ENCODE measurements around the gene FBRSL1.
A peak's percentile ranks its signal among the peaks of the same experiment; 100 is the strongest.

Gene FBRSL1

DNA sequence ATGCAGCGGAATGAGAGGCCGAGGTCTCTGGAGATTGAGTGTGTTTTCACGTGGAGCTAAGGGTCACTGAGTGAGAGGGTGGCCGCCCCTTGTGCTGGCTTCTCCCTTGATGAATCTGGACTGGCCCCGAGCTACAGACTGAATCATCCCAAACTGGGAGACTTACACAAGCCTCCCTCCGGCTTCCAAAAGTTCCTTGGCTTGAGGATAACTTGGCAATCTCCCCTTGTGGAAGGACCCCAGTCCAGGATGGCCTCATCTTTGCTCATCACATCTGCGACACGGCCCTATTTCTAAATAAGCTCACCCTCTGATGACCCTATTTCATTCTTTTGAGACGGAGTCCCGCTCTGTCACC lies 41.5 kb upstream of the FBRSL1 start:
- H3K36me3 Mint-ChIP-seq (ENCODE audit: low read depth), result no peaks in the 10 kb centered on the region
- peaks cover 9% of the 10 kb centered on the region for H3K9me3 Mint-ChIP-seq
- H3K27me3 Mint-ChIP-seq (ENCODE audit: low read depth), result peaks cover 23% of the 10 kb centered on the region
- no peak overlapping the region for H3K4me3 Mint-ChIP-seq
- H3K27ac Mint-ChIP-seq, result peak overlapping the region in 1 of 3 experiments; percentile 48
- TF ChIP-seq, protein P1, sequence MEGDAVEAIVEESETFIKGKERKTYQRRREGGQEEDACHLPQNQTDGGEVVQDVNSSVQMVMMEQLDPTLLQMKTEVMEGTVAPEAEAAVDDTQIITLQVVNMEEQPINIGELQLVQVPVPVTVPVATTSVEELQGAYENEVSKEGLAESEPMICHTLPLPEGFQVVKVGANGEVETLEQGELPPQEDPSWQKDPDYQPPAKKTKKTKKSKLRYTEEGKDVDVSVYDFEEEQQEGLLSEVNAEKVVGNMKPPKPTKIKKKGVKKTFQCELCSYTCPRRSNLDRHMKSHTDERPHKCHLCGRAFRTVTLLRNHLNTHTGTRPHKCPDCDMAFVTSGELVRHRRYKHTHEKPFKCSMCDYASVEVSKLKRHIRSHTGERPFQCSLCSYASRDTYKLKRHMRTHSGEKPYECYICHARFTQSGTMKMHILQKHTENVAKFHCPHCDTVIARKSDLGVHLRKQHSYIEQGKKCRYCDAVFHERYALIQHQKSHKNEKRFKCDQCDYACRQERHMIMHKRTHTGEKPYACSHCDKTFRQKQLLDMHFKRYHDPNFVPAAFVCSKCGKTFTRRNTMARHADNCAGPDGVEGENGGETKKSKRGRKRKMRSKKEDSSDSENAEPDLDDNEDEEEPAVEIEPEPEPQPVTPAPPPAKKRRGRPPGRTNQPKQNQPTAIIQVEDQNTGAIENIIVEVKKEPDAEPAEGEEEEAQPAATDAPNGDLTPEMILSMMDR (IDR thresholded peaks at IDR 0.05; ENCODE audit: unreplicated experiment in 3 of 3), result no peak
- peaks cover 60% of the 10 kb centered on the region for H3K4me1 Mint-ChIP-seq

DNA sequence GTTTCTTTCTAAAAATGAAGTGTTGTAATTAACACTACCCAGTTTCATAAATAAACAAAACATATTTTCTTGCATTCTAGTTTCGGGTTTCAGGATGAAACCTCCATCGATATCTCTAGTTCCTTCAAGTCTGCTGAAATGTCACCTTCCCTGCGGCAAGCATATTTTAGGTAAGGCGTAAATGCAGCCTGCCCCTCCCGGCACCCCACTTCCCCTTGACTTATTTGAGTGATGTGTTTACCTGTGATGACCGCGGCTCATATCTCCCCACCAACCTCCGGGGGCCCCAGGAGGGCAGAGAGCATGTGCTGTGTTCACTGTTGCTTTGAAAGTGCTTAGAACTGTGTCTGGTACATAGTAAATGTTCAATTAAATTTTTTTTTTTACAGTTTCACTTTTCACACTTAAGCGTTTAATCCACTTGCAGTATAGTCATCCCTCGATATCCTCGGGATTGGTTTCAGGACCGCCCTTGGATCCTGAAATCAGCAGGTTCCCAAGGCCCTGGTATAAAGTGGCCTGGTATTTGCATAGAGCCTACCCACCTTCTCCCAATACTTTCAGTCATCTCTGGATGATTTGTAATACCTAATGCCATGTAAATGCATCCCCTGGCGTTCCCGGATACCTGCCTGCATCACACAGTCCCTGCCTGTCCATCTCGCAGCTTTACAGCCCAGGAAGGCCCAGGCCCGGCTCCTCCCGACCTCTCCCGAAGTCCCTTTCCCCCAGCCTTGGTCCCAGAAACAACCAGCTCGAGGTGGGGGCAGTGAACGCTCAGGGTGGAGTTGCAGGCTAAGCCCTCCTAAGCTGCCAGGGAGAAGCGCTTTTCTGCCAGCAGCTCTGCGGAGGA lies 40.2 kb upstream of the FBRSL1 start:
- peak overlapping the region; percentile 55 to 88 (median 81) for H3K27ac Mint-ChIP-seq
- TF ChIP-seq, protein P1 (IDR thresholded peaks at IDR 0.05; ENCODE audit: unreplicated experiment in 3 of 3), result no peak
- H3K4me1 Mint-ChIP-seq, result peaks cover 52% of the 10 kb centered on the region
- H3K4me3 Mint-ChIP-seq, result peak overlapping the region in 1 of 3 experiments; percentile 38
- H3K36me3 Mint-ChIP-seq (ENCODE audit: low read depth), result no peaks in the 10 kb centered on the region
- peaks cover 6% of the 10 kb centered on the region for H3K9me3 Mint-ChIP-seq
- H3K27me3 Mint-ChIP-seq (ENCODE audit: low read depth), result peaks cover 19% of the 10 kb centered on the region

DNA sequence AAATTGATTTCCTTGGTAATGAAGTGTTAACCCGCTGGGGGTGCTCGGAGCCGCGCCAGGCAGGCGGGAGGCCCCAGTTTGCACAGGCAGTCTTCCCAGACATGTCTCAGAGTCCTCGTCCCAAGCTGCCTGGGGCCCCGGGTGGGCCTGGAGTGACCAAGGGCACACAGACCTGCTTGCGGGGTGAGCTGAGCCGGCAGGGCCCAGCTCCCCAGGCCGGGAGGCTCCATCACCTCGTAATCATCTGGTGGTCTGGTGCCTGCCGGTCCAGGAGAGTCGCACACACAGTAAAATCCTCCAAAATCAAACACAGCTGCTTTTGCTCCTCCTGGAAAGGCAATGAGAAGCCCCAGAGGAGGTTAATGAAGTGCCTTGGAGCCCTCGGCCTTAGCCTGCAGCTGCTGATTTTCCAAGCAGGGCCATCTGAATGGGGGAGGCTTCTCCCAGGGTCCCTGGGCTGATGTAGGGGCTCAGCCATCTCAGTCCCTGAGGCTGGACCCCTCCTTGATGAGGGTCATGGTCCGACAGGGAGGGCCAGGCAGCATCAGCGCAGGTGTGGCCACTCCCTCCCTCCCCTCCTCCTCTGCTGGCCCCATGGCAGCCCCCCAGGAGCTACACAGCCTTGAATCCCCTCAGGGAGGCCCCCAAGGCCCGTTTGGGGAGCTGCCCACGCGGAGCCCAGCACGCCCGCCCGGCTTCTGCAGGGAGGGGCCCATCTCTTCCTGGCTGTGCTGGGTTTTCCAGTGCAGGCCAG lies 39.4 kb upstream of the FBRSL1 start:
- Mint-ChIP-seq H3K4me1 (peaks cover 48% of the 10 kb centered on the region), H3K4me3 (no peak overlapping the region), H3K27me3 (ENCODE audit: low read depth) (peaks cover 23% of the 10 kb centered on the region), H3K36me3 (ENCODE audit: low read depth) (peaks cover 3% of the 10 kb centered on the region), H3K9me3 (peaks cover 8% of the 10 kb centered on the region), H3K27ac (peak overlapping the region; percentile 55 to 88 (median 81))
- TF ChIP-seq, protein P1 (IDR thresholded peaks at IDR 0.05; ENCODE audit: unreplicated experiment in 3 of 3), result no peak

DNA sequence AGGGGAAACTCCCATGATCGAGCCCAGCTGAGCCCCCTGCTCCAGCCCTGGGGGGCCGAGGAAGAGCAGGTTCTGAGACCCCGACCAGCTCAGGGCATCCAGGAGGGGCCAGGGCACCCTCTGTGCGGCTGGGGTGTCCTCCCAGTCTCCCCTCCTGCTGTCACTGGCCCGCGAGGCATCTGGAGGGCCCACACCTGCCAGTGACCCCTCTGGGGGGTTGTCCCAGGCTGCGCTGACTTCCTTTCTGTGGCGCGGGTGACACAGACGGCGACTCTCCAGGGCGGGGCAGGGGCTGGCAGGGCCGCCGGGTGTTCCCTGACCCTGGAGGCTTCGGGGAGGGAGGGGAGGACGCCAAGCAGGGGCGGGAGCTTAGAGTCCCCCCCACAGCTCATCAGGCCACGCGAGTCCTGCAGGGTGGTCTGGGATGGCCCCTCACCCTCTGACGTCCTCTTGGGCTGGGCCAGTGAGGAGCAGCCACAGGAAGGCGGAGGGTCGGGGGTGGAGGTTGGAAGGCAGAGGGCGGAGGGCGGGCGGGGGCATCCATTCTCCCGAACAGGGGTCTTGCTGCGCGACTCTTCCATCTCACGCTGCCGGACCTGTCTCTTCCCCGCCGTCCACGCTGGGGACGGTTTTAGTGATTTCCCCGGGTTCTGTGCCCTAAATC lies 38.6 kb upstream of the FBRSL1 start:
- Mint-ChIP-seq H3K36me3 (ENCODE audit: low read depth) (peaks cover 3% of the 10 kb centered on the region), H3K4me1 (peaks cover 47% of the 10 kb centered on the region), H3K4me3 (no peak overlapping the region), H3K27ac (peak overlapping the region in 1 of 3 experiments; percentile 37), H3K27me3 (ENCODE audit: low read depth) (peaks cover 30% of the 10 kb centered on the region), H3K9me3 (peaks cover 9% of the 10 kb centered on the region)
- TF ChIP-seq, protein P1 (IDR thresholded peaks at IDR 0.05; ENCODE audit: unreplicated experiment in 3 of 3), result no peak

DNA sequence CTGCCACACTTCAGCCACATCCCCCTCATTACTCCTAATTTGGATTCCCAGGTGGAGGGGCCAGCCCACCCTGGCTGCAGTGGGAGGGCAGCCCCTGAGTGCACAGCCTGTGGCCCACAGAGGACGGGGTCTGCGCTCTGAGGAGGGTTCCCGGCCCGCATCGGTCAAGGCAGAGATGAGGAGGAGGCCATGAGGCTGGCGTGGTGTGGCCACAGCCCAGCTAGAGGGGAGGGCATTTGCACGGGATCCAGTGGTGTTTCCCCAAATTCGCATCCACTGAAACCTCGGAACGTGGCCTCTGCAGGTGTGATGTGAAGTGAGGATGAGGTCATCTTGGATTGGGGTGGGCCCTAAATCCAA lies 38.1 kb upstream of the FBRSL1 start:
- Mint-ChIP-seq H3K27ac (peak overlapping the region in 1 of 3 experiments; percentile 37), H3K27me3 (ENCODE audit: low read depth) (peaks cover 33% of the 10 kb centered on the region), H3K9me3 (peaks cover 9% of the 10 kb centered on the region), H3K36me3 (ENCODE audit: low read depth) (peaks cover 3% of the 10 kb centered on the region), H3K4me1 (peaks cover 45% of the 10 kb centered on the region), H3K4me3 (no peak overlapping the region)
- TF ChIP-seq, protein P1 (IDR thresholded peaks at IDR 0.05; ENCODE audit: unreplicated experiment in 3 of 3), result no peak
